NCI-H82 treated with DMSO at 0.1 percent for 48 hours (cell line): ENCODE data around the gene KHDRBS2.

Experiments used
- DNase-seq: peaks from one replicate; lab custom pipeline; 2025; ENCODE audit not compliant: unreplicated experiment; lab: John Stamatoyannopoulos, UW

Gene KHDRBS2

DNA sequence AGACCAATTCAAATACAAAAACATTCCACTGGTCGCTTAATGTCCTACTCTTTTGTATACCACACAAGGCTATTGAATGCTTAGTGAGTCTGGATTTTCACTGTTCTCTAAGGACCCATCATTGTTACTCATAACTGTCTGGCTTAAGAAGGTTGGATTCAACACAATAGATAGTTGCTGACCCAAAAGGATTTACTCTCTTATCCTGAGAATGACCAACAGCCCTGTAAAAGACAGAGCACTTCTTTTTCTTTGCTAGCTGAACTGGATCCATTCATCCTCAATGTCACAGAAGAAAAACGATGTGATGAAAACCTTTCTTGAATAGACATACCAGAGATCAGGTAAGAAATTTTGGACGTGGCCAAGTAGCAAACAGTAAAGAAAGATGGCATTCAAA is 645.6 kb downstream of the KHDRBS2 start:
- DNase-seq, result no peak
